ENCODE results near the gene BAD.

DNA sequence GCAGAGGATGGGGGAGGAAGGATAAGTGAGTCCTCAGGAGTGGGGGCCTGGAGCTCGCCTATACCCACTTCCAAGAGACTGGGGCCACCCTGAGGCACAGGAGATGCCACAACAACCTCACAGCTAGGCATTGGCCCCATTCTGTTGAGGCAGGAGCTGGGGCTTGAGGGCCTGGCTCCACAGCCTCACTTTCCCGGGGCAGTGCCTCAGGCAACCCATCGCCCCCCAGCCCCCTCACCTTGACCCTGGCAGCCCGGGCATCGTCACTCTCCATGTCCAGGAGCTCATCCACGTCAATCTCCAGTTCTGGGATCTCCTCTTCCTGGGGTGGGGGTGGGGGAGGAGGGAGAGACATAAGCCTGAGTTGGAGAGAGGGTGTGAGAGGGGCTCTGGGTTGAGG lies 39.5 kb downstream of the BAD start:
- TF ChIP-seq POLR2AphosphoS5 (IDR thresholded peaks at IDR 0.05; ENCODE audit: insufficient read depth in 1 of 2, low read depth in 1 of 2) (no peak), CTCF (IDR thresholded peaks at IDR 0.05) (no peak)
